GM12892 (cell line): ENCODE data around the gene OR7G2.
"Not testable (repeated sequence)": the region's sequence is repeated elsewhere in the genome, so short reads cannot be mapped to it uniquely, and the experiment has no call there.

Source experiments
- DNase-seq: peaks from one replicate; pipeline ENCODE4 v3.0.0; 2011; ENCODE audit not compliant: insufficient read length
- FAIRE-seq: peaks from 2 replicates; lab custom pipeline; 2011; peaks lifted over from hg19 to GRCh38; lab: Jason Lieb, UNC
- POLR2A ChIP-seq: IDR thresholded peaks from 2 replicates; pipeline ENCODE4 v1.6.1; 2011; ENCODE audit warnings: low read depth, low read length, control low read depth
- POLR2AphosphoS5 ChIP-seq: IDR thresholded peaks from 2 replicates; pipeline ENCODE4 v1.6.1; 2011; ENCODE audit warnings: low read depth, low read length, control low read depth
- TAF1 ChIP-seq: IDR thresholded peaks from 2 replicates; pipeline ENCODE4 v1.6.1; 2011; ENCODE audit warnings: low read depth, mild to moderate bottlenecking, control low read depth, low read length, borderline replicate concordance

Gene OR7G2

DNA sequence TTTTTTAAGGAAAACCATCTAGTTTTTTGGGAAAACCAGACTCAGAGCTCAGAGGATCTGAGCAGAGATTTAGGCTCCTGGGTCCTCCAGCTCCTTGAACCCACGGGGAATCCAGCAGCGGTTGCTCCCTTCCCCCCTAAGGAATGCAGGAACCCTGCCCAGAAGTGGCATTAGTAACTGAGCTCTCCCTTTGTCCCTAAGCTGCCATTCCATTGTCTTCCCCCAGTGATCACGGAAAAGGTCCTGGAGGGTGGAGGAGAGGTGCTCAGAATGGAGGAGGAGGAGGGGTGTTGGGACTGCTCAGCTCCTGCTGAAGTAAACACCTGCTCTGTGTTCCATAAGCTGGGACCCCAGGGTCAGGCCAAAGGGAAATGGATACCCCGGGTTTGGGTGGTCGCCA, 37.2 kb downstream of the OR7G2 start:
- FAIRE-seq, result no peak
- no peak for DNase-seq

GRCh38 chr19:9065457-9066014, 41.7 kb downstream of the OR7G2 start:
- no peak for TF ChIP-seq TAF1
- no peak for TF ChIP-seq POLR2A
- TF ChIP-seq POLR2AphosphoS5, result no peak
- DNase-seq (no peak), FAIRE-seq (no peak)

More for the DNA sequence above, 37.2 kb downstream of the OR7G2 start:
- TF ChIP-seq POLR2AphosphoS5 (no peak), POLR2A (no peak)

DNA sequence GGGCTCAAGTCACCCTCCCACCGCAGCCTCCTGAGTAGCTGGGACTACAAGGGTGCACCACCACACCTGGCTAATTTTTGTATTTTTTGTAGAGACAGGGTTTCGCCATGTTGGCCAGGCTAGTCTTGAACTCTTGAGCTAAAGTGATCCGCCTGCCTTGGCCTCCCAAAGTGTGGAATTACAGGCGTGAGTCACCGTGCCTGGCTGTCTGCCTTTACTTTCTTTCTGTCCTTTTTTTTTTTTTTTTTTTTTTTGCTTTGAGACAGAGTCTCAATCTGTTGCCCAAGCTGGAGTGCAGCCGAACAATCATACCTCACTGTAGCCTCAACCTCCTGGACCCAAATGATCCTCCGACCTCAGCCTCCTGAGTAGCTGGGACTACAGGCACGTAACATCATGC, 45.4 kb downstream of the OR7G2 start:
- FAIRE-seq (no peak), DNase-seq (no peak)
- TF ChIP-seq POLR2AphosphoS5 (no peak), TAF1 (no peak)

DNA sequence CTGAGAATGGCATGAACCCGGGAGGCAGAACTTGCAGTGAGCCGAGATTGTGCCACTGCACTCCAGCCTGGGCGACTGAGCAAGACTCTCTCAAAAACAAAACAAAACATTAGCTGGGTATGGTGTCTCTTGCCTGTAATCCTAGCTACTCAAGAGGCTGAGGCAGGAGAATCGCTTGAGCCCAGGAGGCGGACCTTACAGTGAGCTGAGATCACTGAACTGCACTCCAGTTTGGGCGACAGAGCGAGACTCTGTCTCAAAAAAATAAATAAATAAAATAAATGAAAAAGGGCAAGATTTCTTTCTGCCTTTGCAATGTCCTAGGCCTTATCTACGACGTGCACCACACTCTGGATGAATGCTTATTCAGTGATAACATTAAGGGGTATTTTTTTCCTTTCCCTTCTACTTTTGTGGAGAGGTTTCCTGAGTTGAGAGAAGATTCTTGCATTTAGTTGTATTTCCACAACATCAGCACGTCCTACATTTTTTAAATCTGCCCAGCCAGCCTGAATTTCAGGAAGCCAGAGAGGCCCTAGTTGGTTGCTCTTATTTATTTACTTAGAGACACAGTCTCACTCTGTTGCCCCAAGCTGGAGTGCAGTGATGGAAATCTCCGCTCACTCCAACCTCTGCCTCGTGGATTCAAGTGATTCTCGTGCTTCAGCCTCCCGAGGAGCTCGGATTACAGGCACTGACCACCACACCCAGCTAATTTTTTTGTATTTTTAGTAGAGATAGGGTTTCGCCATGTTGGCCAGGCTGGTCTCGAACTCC, 46.5 kb downstream of the OR7G2 start:
- TF ChIP-seq TAF1, result no peak
- DNase-seq, result no peak
- no peak for FAIRE-seq

DNA sequence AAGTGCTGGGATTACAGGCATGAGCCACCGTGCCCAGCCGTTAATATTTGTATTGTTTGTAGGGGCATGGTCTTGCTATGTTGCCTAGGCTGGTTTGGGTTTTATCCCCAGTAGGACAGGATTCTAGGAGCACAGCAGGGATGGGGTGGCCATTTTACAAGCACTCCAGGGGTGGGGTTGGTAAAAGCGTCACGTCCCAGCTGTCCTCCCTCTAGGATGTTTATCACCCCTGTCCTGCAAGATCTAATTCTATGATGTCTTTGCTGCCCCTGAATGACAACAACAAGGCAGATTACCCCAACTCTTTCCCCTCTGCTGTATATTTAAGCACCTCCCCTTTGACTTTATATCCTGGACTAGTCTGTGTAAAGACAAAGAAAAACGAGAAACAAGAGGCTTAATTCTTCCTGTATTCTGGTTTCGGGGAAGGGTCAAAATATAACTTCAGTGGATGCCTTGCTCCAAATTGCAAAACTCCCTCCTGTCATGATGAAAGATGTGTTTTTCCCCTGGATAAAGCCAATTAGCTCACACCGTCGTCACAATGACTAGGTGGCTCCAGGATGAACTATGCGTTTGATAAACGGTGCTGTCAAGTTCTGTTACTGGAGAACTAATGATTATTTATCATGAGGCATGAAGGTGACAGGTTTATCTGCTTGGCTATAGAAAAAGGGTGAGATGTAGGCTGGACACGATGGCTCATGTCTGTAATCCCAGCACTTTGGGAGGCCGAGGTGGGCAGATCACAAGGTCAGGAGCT, 48.2 kb downstream of the OR7G2 start:
- FAIRE-seq (no peak), DNase-seq (no peak)
- TF ChIP-seq TAF1 (no peak), POLR2A (no peak), POLR2AphosphoS5 (no peak)

DNA sequence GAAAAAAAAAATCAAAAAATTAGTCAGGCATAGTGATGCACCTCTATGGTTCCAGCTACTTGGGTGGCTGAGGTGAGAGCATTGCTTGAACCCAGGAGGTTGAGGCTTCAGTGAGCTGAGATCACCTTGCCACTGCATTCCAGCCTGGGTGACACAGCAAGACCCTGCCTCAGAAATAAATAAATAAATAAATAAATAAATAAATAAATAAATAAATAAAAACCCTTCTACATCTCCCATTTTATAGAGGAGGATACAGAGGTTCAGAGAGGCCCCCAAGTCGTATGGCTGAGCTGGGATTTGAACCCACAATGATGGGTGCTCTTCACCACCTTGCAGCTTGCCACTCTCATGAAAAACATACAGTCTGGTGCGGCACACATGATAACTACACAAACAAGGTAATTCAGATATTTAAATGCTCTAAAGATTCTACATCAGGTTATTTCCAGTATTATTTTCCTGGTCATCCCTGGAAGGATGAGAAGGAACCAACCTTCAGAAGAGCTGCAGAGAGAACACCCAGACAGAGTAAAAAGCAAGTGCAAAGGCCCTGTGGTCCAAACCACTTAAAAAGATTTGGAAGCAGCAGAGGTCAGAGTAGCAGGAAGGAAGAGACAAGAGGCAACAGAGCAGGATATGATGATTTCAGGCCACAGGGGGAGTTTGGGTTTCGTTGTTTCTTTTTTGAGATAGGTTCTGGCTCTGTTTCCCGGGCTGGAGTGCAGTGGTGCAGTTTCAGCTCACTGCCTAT, 49.6 kb downstream of the OR7G2 start:
- FAIRE-seq (no peak), DNase-seq (no peak)
- TF ChIP-seq TAF1 (no peak), POLR2A (no peak), POLR2AphosphoS5 (no peak)

DNA sequence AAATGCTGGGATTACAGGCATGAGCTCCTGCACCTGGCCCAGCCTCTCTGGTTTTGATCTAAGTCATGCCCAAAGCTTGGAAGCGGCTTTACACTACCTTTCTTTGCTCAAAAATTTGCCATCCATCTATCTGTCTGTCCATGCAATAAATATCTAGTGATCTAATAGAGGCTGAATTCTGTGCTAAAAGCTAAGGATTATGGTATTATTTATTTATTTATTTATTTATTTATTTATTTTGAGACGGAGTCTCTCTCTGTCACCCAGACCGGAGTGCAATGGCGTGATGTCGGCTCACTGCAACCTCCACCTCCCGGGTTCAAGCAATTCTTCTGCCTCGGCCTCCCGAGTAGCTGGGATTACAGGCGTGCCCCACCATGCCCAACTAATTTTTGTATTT, 51.1 kb downstream of the OR7G2 start:
- not testable (repeated sequence) for FAIRE-seq, DNase-seq

DNA sequence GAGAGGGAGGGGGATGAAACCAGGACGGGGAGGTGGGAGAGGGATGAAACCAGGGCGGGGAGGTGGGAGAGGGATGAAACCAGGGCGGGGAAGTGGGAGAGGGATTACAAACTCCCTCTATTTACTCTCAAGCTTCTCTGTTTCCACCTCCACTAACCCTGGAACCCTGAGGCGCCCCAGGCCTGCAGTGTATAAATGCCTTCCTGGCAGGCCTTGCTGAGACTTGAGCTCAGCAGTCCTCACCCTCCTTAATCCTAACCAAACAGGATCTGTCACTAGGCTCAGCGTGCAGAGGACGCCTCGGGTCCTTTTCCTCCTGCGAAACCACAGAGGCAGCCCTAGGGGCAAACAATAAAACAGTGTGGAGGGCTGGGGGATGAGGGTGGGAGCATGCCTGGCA, 52.5 kb downstream of the OR7G2 start:
- DNase-seq, result no peak
- FAIRE-seq, result no peak
- no peak for TF ChIP-seq POLR2A

DNA sequence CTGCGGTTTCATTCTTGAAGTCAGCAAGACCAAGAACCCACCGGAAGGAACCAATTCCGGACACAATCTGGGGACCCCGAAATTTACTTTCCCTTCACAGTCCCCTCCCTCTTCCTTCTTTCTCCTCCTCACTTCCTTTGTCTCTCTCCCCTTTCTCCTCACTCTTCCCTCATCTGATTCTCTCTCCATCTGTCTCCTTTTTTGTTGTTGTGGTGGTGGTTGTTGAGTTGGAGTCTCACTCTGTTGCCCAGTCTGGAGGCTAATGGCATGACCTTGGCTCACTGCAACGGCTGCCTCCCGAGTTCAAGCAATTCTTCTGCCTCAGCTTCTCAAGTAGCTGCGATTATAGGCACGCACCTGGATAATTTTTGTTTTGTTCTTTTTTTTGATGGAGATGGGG, 53.1 kb downstream of the OR7G2 start:
- DNase-seq, result no peak
- TF ChIP-seq POLR2AphosphoS5, result no peak
- TF ChIP-seq TAF1, result no peak
- no peak for TF ChIP-seq POLR2A
- no peak for FAIRE-seq

DNA sequence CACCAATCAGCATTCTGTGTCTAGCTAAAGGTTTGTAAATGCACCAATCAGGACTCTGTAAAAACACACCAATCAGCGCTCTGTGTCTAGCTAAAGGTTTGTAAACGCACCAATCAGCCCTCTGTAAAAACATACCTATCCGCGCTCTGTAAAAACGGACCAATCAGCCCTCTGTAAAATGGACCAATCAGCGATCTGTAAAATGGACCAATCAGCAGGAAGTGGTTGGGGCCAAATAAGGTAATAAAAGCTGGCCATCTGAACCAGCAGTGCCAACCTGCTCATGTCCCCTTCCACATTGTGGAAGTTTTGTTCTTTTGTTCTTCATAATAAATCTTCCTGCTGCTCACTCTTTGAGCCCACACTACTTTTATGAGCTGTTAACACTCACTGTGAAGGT, 53.6 kb downstream of the OR7G2 start:
- not testable (repeated sequence) for FAIRE-seq, DNase-seq

DNA sequence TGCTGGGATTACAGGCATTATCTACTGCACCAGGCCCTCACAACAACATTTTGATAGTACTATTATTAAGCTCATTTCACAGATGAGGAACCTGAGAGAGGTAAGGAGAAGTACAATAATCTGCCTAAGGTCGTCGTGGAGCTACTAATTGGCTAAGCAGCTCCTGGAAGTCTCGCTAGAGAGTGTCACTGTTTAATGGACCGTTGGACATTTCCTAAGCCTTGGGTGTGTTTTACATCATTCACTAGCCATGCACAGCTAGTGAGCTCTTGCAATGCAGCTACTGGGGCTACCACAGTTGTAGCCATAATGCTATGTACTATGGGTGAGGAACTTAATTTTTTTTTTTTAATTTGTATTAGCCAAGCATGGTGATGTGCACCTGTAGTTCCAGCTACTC, 54.4 kb downstream of the OR7G2 start:
- TF ChIP-seq POLR2A, result no peak
- no peak for TF ChIP-seq POLR2AphosphoS5
- TF ChIP-seq TAF1, result no peak
- DNase-seq (no peak), FAIRE-seq (no peak)
